GM18907 (cell line): ENCODE measurements around the gene DPH7.
"Not testable (repeated sequence)": the region's sequence is repeated elsewhere in the genome, so short reads cannot be mapped to it uniquely, and the experiment has no call there.

Experiments used
- ATAC-seq: cut with Tn5 transposase; IDR thresholded peaks from one replicate; pipeline ENCODE4 v1.9.1; 2021; ENCODE audit warnings: mild to moderate bottlenecking, moderate library complexity; ENCODE audit not compliant: unreplicated experiment

DPH7 gene

GRCh38 chr9:137606734-137607138 is 28.0 kb upstream of the DPH7 start:
- no peak for ATAC-seq

DNA sequence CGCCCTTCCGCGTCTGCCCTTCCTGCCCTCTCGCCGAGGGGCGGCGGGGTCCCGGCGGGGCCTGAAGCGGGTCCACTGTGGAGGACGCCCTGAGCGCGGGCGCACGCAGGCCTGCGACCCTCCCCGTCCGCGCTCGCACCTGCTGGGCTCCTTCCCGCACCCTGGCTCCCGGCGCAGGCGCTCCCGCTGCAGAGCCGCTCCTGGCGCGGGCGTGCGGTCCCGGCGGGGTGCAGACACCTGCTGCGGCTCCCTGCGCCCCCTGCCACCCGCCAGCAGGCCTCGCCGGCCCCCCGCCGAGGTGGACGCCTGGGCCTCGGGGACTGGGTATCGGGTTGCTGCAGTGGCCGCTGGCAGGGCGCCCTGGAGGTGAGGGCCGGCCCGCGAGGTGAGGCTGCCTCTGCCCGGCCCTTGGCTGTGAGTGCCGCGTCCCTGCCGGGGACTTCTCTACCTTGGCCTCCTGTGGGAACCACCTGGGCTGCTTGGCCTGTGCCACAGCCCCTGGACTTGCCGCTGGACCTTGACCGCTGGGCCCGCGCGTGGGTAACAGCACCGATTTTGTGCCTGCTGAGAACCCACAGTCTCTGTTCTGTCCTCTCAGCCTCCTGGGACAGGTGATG is 27.4 kb upstream of the DPH7 start:
- peak; percentile 18 for ATAC-seq

DNA sequence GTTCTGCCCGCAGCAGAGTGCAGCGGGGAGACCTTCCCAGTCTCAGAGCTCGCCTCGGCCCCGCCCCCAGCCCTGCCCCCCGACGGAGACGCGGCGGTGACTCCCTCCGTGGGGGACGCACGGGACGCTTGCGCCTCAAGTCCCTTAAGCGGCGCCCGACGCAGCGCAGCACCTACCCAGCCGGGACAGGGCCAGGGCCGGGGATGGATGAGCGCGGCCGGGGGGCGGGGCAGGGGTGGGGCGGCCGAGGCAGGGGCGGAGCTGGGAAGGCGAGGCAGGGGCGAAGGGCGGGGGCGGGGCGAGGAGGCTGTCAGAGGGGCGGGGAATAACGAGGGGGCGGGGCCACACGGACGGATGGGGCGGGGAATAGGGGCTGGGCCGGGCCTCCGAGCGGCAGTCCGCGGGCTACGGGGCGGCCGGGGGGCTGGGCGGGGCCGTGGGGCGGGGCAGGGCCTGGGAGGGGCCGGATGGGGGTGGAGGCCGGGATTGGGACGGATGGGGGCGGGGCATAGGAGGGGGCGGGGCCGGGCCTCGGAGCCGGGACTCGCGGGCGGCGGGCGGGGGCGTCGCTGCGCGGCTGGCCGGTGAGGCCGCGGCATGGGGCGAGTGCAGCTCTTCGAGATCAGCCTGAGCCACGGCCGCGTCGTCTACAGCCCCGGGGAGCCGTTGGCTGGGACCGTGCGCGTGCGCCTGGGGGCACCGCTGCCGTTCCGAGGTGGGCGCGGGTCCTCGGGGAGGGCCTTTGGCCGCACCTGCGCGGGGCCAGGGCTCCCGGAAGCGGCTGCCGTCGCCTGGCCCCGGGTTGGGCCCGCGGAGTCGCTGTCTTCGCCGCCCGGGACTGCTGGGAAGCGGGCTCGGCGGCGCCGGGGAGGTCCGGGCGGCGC is 26.6 kb upstream of the DPH7 start, which contains the start of gene ARRDC1:
Gene ARRDC1 (plus strand): TSS at position 566 of the 884 bp plus-strand sequence. CDS start 32 bp downstream, at position 598.
- ATAC-seq: peak; percentile 66

GRCh38 chr9:137604345-137605086 is 25.8 kb upstream of the DPH7 start:
- ATAC-seq: no peak

DNA sequence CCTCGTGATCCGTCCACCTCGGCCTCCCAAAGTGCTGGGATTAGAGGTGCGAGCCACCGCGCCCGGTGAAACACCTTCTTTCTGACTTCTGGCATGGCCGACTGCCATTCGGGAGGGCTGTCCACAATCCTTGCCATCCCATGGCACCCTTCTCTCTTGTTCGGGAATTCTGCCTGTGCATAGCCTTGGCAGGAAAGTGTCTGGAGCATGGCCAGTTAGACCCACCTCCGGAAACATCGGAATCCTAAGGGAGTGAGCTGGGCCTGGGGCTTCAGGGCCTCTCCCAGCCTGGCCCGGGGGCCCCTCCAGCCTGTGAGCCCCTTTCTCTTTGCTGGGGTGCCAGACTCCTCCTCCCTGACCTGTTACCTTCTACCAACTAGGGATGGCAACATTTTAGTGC is 25.2 kb upstream of the DPH7 start:
- no peak for ATAC-seq

- no peak for ATAC-seq
Measured at GRCh38 chr9:137602661-137603060, 23.9 kb upstream of the DPH7 start.

GRCh38 chr9:137598943-137599342 is 20.2 kb upstream of the DPH7 start:
- no peak for ATAC-seq

GRCh38 chr9:137596577-137596976 is 17.9 kb upstream of the DPH7 start:
- ATAC-seq: not testable (repeated sequence)

- no peak for ATAC-seq
Measured at GRCh38 chr9:137593176-137593575, 14.5 kb upstream of the DPH7 start.

GRCh38 chr9:137592767-137593166 is 14.0 kb upstream of the DPH7 start:
- ATAC-seq: no peak

DNA sequence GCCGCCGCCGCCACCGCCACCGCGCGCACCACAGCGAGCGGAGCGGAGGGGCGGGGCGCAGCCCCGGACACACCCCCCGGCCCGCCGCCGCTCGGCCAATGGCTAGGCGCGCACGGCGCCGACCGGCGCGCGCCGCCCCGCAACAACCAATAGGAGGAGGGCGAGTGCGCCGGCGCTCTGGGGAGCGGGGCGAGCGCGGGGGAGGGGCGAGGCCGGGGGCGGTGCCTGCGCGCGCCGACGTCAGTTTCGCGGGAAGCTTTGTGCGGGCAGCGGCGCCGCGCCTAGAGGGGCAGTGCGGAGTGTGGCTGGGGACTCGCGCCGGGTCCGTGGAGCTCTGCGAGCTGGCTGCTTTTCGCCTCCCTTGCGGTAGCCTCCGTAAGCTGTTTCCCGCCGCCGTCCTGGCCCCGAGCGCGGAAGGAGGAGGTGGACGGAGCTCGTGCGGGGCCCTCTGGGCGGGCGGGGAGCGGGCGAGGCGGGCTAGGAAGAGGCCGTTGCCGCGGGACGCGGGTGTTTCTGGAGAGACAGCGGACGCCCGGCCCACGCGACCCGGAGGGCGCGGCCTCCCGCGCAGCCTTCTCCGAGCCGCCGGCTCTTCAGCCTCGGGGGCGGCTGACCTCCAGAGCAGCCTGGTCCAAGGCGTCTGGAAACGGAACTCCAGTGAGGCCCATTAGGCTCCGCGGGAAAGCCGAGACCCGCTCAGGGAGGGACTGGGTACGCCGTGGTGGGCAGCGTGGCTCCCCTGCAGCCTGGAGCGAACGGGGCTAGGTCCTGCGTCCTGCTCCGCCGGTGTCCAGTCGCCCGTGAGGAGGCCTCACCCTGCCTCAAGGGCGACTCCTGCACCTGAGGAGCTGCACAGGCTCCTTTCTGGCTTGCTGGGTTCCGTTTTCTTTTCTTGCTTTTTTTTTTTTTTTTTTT is 12.0 kb upstream of the DPH7 start, which contains the start of gene ZMYND19:
Gene ZMYND19 (minus strand): TSS at position 44 of the 915 bp plus-strand sequence. CDS start 249 bp downstream, outside the sequence.
- peak; percentile 79 for ATAC-seq

GRCh38 chr9:137590123-137590468 is 11.4 kb upstream of the DPH7 start:
- no peak for ATAC-seq

DNA sequence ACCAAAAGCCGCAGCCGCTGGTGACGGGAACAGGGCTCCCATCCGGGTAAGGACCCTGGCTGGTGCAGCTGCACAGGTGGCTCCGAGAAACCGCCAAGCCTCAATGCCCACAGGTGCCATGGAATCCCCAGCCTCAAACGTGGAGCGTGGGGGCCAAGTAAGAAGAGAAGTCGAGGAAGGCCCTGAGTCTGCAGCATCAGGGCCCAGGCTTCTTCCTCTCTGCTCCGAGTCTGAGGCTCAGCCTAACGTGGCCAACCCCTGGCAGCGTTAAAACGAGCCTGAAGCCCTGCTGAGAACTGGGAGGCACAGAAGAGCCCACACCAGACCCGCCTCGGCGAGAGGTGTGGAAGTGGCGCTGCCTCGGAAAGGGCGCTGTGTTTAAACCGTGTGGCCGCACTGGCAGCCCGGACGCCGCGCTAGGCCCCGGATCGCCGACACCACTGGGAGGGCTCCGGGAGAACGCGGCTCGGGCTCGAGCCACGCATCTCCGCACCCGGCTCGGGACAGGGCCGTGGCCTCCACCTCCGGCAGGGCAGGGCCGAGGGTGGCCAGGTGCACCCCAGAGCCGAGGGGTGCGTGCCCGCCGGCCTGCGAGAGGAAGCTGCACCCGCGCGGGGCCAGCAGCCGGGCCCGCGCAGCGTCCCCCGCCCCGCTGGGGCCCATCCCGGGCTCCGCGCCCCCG is 10.9 kb upstream of the DPH7 start:
- peak; percentile 25 for ATAC-seq

DNA sequence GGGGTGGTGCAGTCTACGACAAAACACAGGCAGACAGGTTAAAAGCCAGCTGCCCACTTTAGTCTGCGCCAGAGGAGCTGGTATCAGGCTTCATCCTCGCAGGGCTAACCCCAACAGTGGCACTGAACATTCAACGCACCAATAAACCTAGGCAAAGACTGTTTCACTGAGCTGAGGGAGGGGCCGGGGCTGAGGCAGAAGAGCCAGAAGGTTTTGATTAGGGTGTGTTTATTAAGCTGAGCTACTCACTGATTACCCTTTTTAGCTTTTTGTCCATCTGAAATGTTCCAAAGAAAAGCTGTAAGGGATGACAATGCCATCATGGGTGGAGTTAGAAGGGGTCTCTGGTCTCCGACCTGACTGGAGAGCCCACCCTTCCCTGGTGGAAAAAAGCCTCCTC is 10.2 kb upstream of the DPH7 start:
- ATAC-seq: no peak

DNA sequence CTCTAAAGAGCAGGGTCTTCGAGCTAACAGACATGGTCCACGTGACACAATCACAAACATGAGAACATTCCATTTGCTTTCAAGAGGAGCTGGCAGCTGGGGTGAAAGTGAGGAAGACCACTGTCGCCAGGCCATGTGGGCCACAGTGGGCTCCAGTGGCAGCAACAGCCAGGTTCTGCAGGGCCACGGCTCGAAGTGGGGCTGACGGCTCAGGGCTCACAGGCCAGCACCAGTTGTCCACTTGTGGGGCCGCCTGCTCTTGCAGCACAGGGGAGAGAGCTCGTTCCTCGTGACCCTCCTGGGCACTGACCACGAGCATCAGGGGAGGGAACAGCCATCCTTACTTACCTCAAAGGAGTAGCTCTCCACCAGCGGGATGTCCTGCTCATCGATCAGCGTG is 9.6 kb upstream of the DPH7 start:
- ATAC-seq: no peak

- ATAC-seq: no peak
Measured at GRCh38 chr9:137586854-137587253, 8.1 kb upstream of the DPH7 start.

DNA sequence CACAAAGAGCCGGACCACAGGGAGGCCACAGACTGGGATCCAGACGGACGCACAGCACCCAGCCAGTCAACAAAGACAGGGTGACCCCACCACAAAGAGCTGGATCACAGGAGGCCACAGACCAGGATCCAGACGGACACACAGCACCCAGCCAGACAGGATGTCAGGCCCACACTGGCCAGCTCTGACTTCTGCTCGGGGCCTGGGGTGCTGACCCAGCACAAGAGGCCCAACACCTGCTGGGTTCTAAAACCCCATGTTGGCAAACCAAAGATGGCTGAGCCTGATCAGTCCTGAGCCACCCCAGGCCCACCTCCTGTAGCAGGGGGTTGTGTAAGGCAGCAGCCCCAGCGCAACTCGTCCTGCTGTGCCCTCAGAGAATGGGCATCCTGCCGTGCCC is 5.2 kb upstream of the DPH7 start:
- ATAC-seq: no peak

- no peak for ATAC-seq
Measured at GRCh38 chr9:137583347-137583746, 4.6 kb upstream of the DPH7 start.

- ATAC-seq: no peak
Measured at GRCh38 chr9:137582286-137582860, 3.6 kb upstream of the DPH7 start.
